H1 (cell line): ENCODE data around the gene MMAB. TPM values are rescaled to one million over a fixed set of nuclear protein-coding genes. Genes with fewer than 3 reads are reported as not detected.

ENCODE experiments used
- polyA plus RNA-seq, 7 experiments: library from polyadenylated mRNA; depleted of rRNA in 3 of 7; stranded (reverse) in 5 of 7; unstranded in 2 of 7; fragments of >200 nt in 5 of 7; fragments of 200-250 nt in 2 of 7; gene quantifications; 1 replicate in 5 of 7; 2 replicates in 1 of 7; 4 replicates in 1 of 7; pipeline versions ENCODE4 v1.2.1 to v1.2.3, GENCODE V29; 2011 to 2013; ENCODE audit warnings: missing spikeins in 2 of 7, mixed read lengths in 2 of 7
- total RNA-seq: library from RNA; stranded (reverse); fragmentation: NEBNext Ultra II Directional; extraction: Animal tissue kit (Norgen Biotek cat#: 25700); gene quantifications from 2 replicates; pipeline ENCODE4 v1.2.1, GENCODE V29; 2021

The MMAB gene
- total and polyA plus RNA-seq, 2 of the 8 experiments (the other 6 are each of a cell fraction or from before 2014, with no cell fraction given) = 12.9 to 18.5 TPM

Other genes starting within 250 kb of the MMAB start
- not detected in 2 replicates for gene MYO1H, start 225.6 kb downstream of the MMAB start, total RNA-seq
- 0.03 and 0.05 TPM in 2 replicates for gene MYO1H, start 225.6 kb downstream of the MMAB start, polyA plus RNA-seq (2011; rRNA removed)
- gene KCTD10, start 96.2 kb downstream of the MMAB start, total RNA-seq = 52.4 and 54.3 TPM in 2 replicates
- 45.3 and 59.6 TPM in 2 replicates for gene KCTD10, start 96.2 kb downstream of the MMAB start, polyA plus RNA-seq (2011; rRNA removed)
- gene UBE3B, start 95.9 kb downstream of the MMAB start, total RNA-seq = 21.1 and 21.8 TPM in 2 replicates
- gene UBE3B, start 95.9 kb downstream of the MMAB start, polyA plus RNA-seq (2011; rRNA removed) = 14.0 and 17.1 TPM in 2 replicates
- gene MVK, start 290 bp upstream of the MMAB start, total RNA-seq = 15.7 and 17.0 TPM in 2 replicates
- 20.9 and 21.5 TPM in 2 replicates for gene MVK, start 290 bp upstream of the MMAB start, polyA plus RNA-seq (2011; rRNA removed)
- gene FAM222A, start 140.3 kb upstream of the MMAB start, total RNA-seq = 1.1 and 1.5 TPM in 2 replicates
- 0.94 and 1.6 TPM in 2 replicates for gene FAM222A, start 140.3 kb upstream of the MMAB start, polyA plus RNA-seq (2011; rRNA removed)